ENCODE results near the gene FHL3. TPM values are rescaled to one million over a fixed set of nuclear protein-coding genes. Genes with fewer than 3 reads are reported as not detected.
A peak's percentile ranks its signal among the peaks of the same experiment; 100 is the strongest.
"Not testable (repeated sequence)": the region's sequence is repeated elsewhere in the genome, so short reads cannot be mapped to it uniquely, and the experiment has no call there.

Gene FHL3
- total and polyA plus RNA-seq, 9 of the 15 experiments (the other 6 are each of a cell fraction or from before 2014, with no cell fraction given) = 6.1 to 144 (median 34.1) TPM

DNA sequence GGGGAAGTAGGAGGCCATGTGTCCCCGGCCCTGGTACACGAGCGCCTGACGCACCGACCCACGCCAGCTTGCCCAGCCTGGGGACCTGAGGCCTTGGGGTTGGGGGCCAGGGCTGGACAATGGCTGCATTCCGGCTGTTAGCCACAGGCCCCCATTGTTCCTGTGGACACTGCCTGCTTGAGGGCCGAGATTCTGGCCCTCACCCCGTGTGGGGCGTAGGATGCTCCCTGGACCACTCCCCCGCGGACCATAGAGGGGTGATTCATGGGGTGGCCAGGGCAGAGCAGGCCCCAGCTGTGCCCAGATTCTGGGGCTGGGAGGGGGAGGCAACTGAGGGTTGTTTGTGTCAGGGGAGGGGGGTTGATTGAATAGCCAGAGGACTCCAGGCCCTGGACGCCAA lies 29.6 kb upstream of the FHL3 start (continued):
- TF ChIP-seq, protein P1, sequence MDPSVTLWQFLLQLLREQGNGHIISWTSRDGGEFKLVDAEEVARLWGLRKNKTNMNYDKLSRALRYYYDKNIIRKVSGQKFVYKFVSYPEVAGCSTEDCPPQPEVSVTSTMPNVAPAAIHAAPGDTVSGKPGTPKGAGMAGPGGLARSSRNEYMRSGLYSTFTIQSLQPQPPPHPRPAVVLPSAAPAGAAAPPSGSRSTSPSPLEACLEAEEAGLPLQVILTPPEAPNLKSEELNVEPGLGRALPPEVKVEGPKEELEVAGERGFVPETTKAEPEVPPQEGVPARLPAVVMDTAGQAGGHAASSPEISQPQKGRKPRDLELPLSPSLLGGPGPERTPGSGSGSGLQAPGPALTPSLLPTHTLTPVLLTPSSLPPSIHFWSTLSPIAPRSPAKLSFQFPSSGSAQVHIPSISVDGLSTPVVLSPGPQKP (CRISPR knock-in tag; IDR thresholded peaks at IDR 0.05) = no peak

DNA sequence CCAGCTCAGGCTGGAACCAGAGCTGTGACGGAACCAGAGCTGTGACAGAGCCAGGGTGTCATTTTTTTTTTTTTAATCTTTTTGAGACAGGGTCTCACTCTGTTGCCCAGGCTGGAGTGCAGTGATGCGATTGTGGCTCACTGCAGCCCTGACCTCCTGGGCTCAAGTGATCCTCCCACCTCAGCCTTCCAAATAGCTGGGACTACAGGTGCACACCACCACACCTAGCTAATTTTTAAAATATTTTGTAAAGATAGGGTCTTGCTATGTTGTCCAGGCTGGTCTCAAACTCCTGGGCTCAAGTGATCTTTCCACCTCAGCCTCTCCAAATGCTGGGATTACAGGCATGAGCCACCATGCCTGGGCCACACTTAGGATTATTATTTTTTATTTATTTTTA lies 27.7 kb upstream of the FHL3 start:
- CTCF ChIA-PET (ENCODE audit: low intra/inter-chr PET ratio); H3K9ac ChIP-seq (ENCODE audit: insufficient read depth in 1 of 2, low read depth in 2 of 2, low read length in 2 of 2); H3K9me3 ChIP-seq (replicated peaks; ENCODE audit: control insufficient read depth, insufficient read depth, low read depth, low read length); DNase-seq (ENCODE audit: extremely low read depth in 1 of 4, low spot score in 3 of 4); H3K79me2 ChIP-seq (ENCODE audit: control insufficient read depth, insufficient read depth, low read length); H3K36me3 ChIP-seq (ENCODE audit: control insufficient read depth, insufficient read depth, low read length); H3K27me3 ChIP-seq (ENCODE audit: control insufficient read depth in 2 of 2, insufficient read depth in 2 of 2, low read length in 2 of 2); BruUV-seq (replicated peaks); H2AFZ ChIP-seq (ENCODE audit: low read depth, low read length); H3K27ac ChIP-seq (ENCODE audit: extremely low read depth, low read depth, low read length); H3K4me2 ChIP-seq (ENCODE audit: insufficient read depth, low read length); H3K9me1 ChIP-seq (ENCODE audit: control insufficient read depth, insufficient read depth, low read length); H3K4me3 ChIP-seq; FAIRE-seq; ATAC-seq: not testable (repeated sequence)
- peaks cover 18% of the 10 kb centered on the region for H4K20me1 ChIP-seq (replicated peaks; ENCODE audit: control insufficient read depth, insufficient read depth, low read length)
- TF ChIP-seq ZNF121 (CRISPR knock-in tag; conservative IDR thresholded peaks at IDR 0.05) = peak; percentile 95
- POLR2A ChIA-PET = interaction anchor here (0.5 to 1.0 kb wide), 3 partner anchors 14 to 602 kb away, joined by 3 read pairs; no protein-coding TSS in a partner anchor
- peaks cover 19 to 34% of the 10 kb centered on the region in 2 experiments for H3K4me1 ChIP-seq (replicated peaks in 1 of 2; ENCODE audit: control insufficient read depth in 2 of 2, insufficient read depth in 2 of 2, low read length in 2 of 2)
- intact Hi-C loops (cut with micrococcal nuclease) (loop anchor here (10.0 kb wide), 1 partner anchor 472 kb away; no protein-coding TSS in a partner anchor), in situ Hi-C loops (cut with MboI) (loop anchor here (25.0 kb wide), 1 partner anchor 554 kb away; no protein-coding TSS in a partner anchor)
- WGBS (ENCODE audit: insufficient coverage, low coverage, missing lambda C conversion rate) = 47% methylated on average over 2 of the region's 2 CpGs

DNA sequence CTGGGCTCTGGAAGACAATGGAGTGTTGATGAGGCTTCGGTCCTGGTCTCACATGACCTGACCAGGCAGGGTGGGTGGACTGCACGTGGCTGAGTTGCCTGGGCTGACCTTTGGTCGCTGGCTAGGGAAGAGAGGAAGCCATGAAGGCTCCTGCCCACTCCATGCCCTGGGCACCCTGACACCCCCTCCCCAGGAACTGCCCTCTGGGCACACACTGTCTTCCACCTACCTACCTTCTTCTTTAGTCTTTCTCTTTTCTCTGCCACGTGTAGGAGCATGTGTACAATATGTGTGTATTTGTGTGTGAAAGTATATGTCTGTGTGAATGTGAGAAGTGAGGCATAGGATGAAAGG lies 26.2 kb upstream of the FHL3 start:
- 21% methylated on average over 4 of the region's 4 CpGs for WGBS (ENCODE audit: insufficient coverage, low coverage, missing lambda C conversion rate)
- FAIRE-seq (peak; percentile 46), ATAC-seq (no peak), DNase-seq (ENCODE audit: extremely low read depth in 1 of 4, low spot score in 3 of 4) (no peak)
- ChIA-PET CTCF (ENCODE audit: low intra/inter-chr PET ratio) (no interaction called here), POLR2A (no interaction called here)
- in situ Hi-C loops (cut with MboI) (loop anchor here (25.0 kb wide), 1 partner anchor 556 kb away; no protein-coding TSS in a partner anchor), intact Hi-C loops (cut with micrococcal nuclease) (loop anchor here (10.0 kb wide), 1 partner anchor 473 kb away; no protein-coding TSS in a partner anchor)
- peak overlapping the region in 1 of 2 experiments; percentile 3; a peak in 1 of 4 replicates for H3K9ac ChIP-seq (ENCODE audit: insufficient read depth in 1 of 2, low read depth in 2 of 2, low read length in 2 of 2)
- peaks cover 14% of the 10 kb centered on the region for H4K20me1 ChIP-seq (replicated peaks; ENCODE audit: control insufficient read depth, insufficient read depth, low read length)
- H3K9me3 ChIP-seq (replicated peaks; ENCODE audit: control insufficient read depth, insufficient read depth, low read depth, low read length) = no peaks in the 10 kb centered on the region
- no peak overlapping the region for H2AFZ ChIP-seq (ENCODE audit: low read depth, low read length)
- H3K4me2 ChIP-seq (ENCODE audit: insufficient read depth, low read length) = no peak overlapping the region
- H3K4me3 ChIP-seq = no peak overlapping the region
- peaks cover 10 to 38% of the 10 kb centered on the region in 2 experiments; a peak in 4 of 5 replicates for H3K4me1 ChIP-seq (replicated peaks in 1 of 2; ENCODE audit: control insufficient read depth in 2 of 2, insufficient read depth in 2 of 2, low read length in 2 of 2)
- no peaks in the 10 kb centered on the region for H3K9me1 ChIP-seq (ENCODE audit: control insufficient read depth, insufficient read depth, low read length)
- H3K27me3 ChIP-seq (ENCODE audit: control insufficient read depth in 2 of 2, insufficient read depth in 2 of 2, low read length in 2 of 2) = no peaks in the 10 kb centered on the region
- no TSS peak for BruUV-seq (replicated peaks)
- peaks cover 12% of the 10 kb centered on the region; the same call in 1 of the 3 replicates for H3K36me3 ChIP-seq (ENCODE audit: control insufficient read depth, insufficient read depth, low read length)
- H3K79me2 ChIP-seq (ENCODE audit: control insufficient read depth, insufficient read depth, low read length) = no peaks in the 10 kb centered on the region
- no peak overlapping the region for H3K27ac ChIP-seq (ENCODE audit: extremely low read depth, low read depth, low read length)
- TF ChIP-seq, protein P2, sequence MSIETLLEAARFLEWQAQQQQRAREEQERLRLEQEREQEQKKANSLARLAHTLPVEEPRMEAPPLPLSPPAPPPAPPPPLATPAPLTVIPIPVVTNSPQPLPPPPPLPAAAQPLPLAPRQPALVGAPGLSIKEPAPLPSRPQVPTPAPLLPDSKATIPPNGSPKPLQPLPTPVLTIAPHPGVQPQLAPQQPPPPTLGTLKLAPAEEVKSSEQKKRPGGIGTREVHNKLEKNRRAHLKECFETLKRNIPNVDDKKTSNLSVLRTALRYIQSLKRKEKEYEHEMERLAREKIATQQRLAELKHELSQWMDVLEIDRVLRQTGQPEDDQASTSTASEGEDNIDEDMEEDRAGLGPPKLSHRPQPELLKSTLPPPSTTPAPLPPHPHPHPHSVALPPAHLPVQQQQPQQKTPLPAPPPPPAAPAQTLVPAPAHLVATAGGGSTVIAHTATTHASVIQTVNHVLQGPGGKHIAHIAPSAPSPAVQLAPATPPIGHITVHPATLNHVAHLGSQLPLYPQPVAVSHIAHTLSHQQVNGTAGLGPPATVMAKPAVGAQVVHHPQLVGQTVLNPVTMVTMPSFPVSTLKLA (conservative IDR thresholded peaks at IDR 0.05) = 0 out of 4 replicates have a peak, but pooled peaks of 1 of the 2 experiments have one; percentile 21
- TF ChIP-seq, protein P3, sequence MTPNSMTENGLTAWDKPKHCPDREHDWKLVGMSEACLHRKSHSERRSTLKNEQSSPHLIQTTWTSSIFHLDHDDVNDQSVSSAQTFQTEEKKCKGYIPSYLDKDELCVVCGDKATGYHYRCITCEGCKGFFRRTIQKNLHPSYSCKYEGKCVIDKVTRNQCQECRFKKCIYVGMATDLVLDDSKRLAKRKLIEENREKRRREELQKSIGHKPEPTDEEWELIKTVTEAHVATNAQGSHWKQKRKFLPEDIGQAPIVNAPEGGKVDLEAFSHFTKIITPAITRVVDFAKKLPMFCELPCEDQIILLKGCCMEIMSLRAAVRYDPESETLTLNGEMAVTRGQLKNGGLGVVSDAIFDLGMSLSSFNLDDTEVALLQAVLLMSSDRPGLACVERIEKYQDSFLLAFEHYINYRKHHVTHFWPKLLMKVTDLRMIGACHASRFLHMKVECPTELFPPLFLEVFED (CRISPR knock-in tag; conservative IDR thresholded peaks at IDR 0.05) = no peak
- TF ChIP-seq, protein P4, sequence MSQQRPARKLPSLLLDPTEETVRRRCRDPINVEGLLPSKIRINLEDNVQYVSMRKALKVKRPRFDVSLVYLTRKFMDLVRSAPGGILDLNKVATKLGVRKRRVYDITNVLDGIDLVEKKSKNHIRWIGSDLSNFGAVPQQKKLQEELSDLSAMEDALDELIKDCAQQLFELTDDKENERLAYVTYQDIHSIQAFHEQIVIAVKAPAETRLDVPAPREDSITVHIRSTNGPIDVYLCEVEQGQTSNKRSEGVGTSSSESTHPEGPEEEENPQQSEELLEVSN (IDR thresholded peaks at IDR 0.05; ENCODE audit: borderline replicate concordance in 1 of 2, extremely low read depth in 1 of 2, insufficient read depth in 1 of 2, insufficient read length in 1 of 2, low read depth in 1 of 2, low read length in 1 of 2, poor library complexity in 1 of 2, severe bottlenecking in 1 of 2) = peak in 1 of 2 experiments; percentile 30
- peak; percentile 21; the same call in 1 of the 2 replicates for TF ChIP-seq L3MBTL2 (IDR thresholded peaks at IDR 0.05)
